HG02763 (cell line): ENCODE measurements around the gene FBL.
A peak's percentile ranks its signal among the peaks of the same experiment; 100 is the strongest.

Experiments
- ATAC-seq: cut with Tn5 transposase; IDR thresholded peaks from one replicate; pipeline ENCODE4 v1.9.1; 2021; ENCODE audit warnings: mild to moderate bottlenecking, moderate library complexity; ENCODE audit not compliant: unreplicated experiment

FBL gene

GRCh38 chr19:39796000-39796498 lies 50.1 kb downstream of the FBL start:
- no peak for ATAC-seq

DNA sequence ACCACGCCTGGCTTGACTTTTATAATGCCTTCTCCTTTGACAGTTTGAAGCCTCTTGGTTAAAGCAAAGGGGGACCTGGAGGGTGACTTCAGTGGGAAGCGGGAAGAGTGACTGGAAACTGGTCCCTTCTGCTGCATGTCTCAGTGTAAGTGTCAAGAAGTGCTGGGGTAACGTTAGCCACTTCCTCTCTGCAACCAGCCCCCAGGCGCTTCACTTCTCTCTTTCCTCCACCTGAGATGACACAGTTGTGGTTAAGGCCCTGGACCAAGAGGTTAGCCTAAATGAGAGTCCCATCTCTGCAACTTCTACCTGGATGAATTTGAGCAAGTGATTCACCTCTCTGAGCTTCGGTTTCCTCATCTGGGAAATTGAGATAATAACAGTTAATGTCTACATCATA lies 51.2 kb downstream of the FBL start:
- ATAC-seq = no peak

DNA sequence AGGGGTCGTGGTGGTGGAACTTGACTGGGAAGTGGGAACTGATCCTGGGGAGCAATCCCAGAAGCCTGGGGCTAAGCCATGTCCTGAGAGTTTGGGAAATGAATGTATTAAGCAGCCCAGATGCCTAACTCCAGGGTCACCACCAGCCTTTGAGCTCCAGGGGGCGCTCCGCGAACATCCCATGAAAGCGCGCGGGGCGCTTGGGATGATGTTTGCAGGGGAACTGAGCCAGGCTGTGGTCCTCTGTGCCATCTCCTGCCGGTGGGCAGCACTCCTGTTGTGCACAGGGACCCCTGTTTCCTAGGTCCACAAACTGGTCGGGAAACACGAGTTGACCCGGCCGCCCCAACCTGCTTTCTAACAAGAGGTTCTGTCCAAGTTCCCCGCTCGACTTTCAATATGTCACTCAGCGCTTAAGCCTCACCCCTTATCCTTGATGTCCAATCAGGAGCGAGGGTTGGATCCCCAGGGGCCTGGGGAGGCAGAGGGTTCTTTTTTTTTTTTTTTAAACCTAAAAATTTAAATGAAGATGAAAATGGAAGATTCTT lies 53.1 kb downstream of the FBL start:
- peak; percentile 60 for ATAC-seq

DNA sequence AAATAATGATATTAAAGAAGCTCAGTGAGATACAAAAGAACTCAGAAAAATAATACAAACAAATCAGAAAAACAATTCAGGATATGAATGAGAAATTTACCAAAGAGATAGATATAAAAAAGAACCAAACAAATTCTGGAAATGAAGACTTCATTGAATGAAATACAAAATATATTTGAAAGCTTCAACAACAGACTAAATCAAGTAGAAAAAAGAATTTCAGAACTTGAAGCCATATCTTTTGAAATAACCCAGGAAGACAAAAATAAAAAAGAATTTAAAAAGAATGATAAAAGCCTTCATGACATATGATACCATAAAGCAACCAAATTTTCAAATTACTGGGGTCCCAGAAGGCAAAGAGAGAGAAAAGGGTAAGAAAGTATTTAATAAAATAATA lies 57.9 kb downstream of the FBL start:
- no peak for ATAC-seq
